NCI-H510A (cell line): ENCODE measurements around the gene KDM7A.

Experiments used
- DNase-seq: peaks from one replicate; lab custom pipeline; 2025; lab: John Stamatoyannopoulos, UW

KDM7A gene

GRCh38 chr7:140055833-140056232 lies 121.0 kb downstream of the KDM7A start:
- DNase-seq: no peak

GRCh38 chr7:140054751-140055150 lies 122.0 kb downstream of the KDM7A start:
- DNase-seq: no peak

- no peak for DNase-seq
Measured at GRCh38 chr7:140053812-140054539, 122.8 kb downstream of the KDM7A start.

GRCh38 chr7:140051820-140052219 lies 125.0 kb downstream of the KDM7A start:
- no peak for DNase-seq

GRCh38 chr7:140050100-140050499 lies 126.7 kb downstream of the KDM7A start:
- no peak for DNase-seq

GRCh38 chr7:140049339-140050024 lies 127.3 kb downstream of the KDM7A start:
- DNase-seq: peak; percentile 21

GRCh38 chr7:140048989-140049338 lies 127.8 kb downstream of the KDM7A start:
- no peak for DNase-seq

- DNase-seq: no peak
Measured at GRCh38 chr7:140048138-140048537, 128.6 kb downstream of the KDM7A start.

GRCh38 chr7:140047197-140047596 lies 129.6 kb downstream of the KDM7A start:
- no peak for DNase-seq

GRCh38 chr7:140045697-140046096 lies 131.1 kb downstream of the KDM7A start:
- no peak for DNase-seq

- DNase-seq: no peak
Measured at GRCh38 chr7:140044251-140044650, 132.5 kb downstream of the KDM7A start.

- DNase-seq: no peak
Measured at GRCh38 chr7:140042386-140042670, 134.5 kb downstream of the KDM7A start.

GRCh38 chr7:140041659-140042385 lies 135.0 kb downstream of the KDM7A start:
- DNase-seq: no peak

- DNase-seq: no peak
Measured at GRCh38 chr7:140039896-140040295, 136.9 kb downstream of the KDM7A start.

- no peak for DNase-seq
Measured at GRCh38 chr7:140039066-140039465, 137.7 kb downstream of the KDM7A start.

- DNase-seq: no peak
Measured at GRCh38 chr7:140036224-140036962, 140.4 kb downstream of the KDM7A start.

- no peak for DNase-seq
Measured at GRCh38 chr7:140035400-140036223, 141.2 kb downstream of the KDM7A start.
